OCI-M2 (cell line): ENCODE data around the gene IL4R.
"Not testable (repeated sequence)": the region's sequence is repeated elsewhere in the genome, so short reads cannot be mapped to it uniquely, and the experiment has no call there.

Experiments used
- DNase-seq: peaks from one replicate; lab custom pipeline; 2025; ENCODE audit not compliant: unreplicated experiment; lab: John Stamatoyannopoulos, UW

The IL4R gene

DNA sequence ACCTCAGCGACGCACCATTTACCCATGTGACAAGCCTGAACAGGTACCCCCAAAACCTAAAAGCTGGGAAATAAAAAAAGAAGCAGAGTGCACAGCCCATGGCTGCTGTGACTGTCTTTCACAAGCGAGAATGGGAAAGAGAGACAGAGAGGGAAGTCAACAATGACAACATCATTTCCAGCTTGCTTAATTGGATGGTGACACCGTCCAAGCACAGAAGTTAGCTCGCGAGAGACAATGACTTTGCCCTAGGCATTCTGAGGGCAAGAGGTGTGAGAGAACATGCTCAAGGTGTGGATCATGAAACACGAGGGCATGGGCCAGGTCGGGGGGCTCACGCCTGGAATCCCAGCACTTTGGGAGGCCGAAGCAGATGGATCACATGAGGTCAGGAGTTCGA lies 25.9 kb upstream of the IL4R start:
- no peak for DNase-seq

- not testable (repeated sequence) for DNase-seq
These were observed 25.5 kb upstream of the IL4R start for GRCh38 chr16:27288313-27288712.

DNA sequence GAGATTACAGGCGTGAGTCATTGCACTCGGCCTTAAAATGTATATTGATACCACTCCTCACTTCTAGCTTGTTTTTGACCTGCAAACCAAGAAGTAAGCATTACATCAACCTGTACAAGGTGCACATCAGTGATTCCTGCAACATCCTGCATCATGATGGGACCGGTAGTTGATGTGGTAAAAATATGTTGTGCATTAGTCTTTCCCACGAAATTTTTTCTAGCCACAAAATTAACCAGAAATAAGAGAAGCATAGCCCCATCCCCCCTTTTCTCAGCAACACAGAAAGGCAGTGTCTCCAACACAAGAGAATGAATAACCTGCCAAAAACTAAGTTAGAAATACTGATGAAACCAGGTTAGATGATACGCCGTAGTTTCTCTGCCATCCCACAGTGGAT lies 24.1 kb upstream of the IL4R start:
- DNase-seq = no peak

- DNase-seq = no peak
These were observed 23.2 kb upstream of the IL4R start for GRCh38 chr16:27290562-27290961.

GRCh38 chr16:27291106-27291505 lies 22.7 kb upstream of the IL4R start:
- no peak for DNase-seq

- no peak for DNase-seq
These were observed 22.0 kb upstream of the IL4R start for GRCh38 chr16:27291722-27292240.

DNA sequence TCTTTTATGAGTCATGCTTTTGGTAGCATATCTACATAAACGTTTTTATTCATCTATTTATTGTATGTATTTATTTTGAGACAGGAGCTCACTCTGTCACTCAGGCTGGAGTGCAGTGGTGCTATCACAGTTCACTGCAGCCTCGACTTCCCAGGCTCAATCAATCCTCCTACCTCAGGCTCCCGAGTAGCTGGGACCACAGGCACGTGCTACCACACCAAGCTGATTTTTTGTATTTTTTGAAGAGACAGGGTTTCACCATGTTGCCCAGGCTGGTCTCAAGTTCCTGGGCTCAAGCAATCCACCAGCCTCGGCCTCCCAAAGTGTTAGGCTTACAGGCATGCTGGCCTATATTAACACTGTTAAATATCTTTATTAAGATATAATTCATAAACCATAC lies 20.4 kb upstream of the IL4R start:
- DNase-seq = no peak

GRCh38 chr16:27298132-27298531 lies 15.6 kb upstream of the IL4R start:
- no peak for DNase-seq

GRCh38 chr16:27301236-27301861 lies 12.4 kb upstream of the IL4R start:
- DNase-seq = no peak

GRCh38 chr16:27302126-27302525 lies 11.6 kb upstream of the IL4R start:
- no peak for DNase-seq

DNA sequence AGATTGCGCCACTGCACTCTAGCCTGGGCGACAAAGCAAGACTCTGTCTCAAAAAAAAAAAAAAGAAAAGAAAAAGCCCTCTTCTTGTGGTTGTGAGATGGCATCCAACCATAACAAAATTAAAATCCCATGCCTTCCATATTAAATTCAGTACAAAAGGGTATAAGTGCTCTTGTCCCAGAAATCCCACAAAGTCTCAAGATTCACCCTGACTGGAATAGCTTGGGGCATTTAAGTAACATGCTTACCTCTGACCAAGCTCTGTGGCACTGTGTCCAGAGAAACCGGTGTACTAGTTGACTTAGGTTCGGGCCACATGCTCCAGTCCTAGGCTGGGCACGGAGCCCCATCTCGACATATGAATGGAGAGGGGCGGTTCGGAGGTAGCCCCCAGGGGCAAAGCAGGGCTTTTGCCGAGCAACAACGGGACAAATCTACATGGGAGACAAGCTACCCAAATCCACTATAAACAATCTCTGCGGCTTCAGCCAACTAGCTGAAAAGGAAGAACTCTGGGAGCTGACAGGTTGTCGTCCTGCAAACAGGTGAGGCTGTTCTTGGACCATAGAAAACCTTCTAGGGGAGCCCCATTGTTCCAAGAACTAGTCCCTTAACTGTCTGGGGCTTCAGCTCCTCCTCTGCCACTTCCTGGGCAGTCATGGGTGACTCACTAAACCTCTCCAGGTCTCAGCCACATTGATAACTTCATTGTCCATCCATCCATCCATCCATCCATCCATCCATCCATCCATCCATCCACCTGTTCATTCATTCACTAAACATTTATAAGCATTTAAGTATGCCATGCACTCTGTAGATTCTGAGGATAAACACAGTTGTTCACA lies 10.3 kb upstream of the IL4R start:
- DNase-seq = no peak

GRCh38 chr16:27304102-27304501 lies 9.7 kb upstream of the IL4R start:
- no peak for DNase-seq

DNA sequence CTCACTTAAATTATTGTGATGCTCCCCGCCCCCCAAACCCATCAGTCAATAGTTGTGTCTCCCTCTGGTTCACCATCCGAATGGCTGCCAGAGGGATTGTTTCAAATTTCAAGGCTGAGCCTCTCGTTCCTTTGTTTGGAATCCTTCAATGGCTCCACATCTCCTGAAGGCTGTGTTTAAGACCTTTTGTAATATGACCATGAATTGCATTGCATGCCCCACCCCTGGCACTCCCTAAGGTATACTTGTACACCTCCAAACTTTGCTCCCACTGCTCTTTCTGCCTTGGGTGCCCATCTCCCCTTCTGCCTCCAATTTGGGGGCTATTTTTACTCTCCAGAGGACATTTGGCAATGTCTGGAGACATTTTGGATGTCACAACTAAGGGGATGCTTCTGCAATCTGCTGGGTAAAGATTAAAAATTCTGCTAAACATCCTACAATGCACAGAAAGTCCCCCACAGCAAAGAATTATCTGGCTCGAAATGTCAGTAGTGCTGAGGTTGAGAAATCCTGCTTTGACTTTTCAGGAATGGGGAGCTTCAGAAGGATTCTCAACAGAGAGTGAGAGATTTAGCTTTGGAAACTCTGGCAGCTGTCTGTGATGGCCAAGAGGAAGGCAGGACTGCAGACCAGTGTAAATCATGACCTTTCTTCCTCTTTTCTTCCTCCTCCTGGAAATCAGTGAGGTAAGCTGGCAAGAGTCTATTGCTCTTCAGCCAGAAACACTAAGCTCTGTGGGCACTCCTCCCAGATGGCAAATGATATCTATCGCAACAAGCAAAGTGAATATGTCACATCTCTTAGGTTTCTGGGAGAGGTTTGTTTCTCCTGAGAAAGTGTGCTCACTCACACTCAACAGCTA lies 8.7 kb upstream of the IL4R start:
- no peak for DNase-seq

DNA sequence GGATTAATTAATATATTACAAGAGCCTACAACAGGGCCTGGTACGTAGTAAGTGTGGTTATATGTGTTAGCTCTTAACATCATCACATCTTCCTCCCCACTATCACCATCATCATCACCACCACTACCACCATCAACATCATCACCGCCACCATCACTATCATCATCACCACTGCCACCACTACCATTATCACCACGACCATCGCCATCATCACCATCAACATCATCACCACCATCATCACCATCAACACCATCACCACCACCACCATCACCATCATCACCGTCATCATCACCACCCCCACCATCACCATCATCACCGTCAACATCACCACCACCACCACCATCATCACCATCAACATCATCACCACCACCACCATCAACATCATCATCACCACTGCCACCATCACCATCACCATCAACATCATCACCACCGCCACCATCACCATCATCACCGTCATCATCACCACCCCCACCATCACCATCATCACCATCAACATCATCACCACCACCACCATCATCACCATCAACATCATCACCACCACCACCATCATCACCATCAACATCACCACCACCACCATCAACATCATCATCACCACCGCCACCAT lies 7.8 kb upstream of the IL4R start:
- no peak for DNase-seq

GRCh38 chr16:27308792-27309191 lies 5.0 kb upstream of the IL4R start:
- DNase-seq = no peak

GRCh38 chr16:27310576-27311447 lies 3.0 kb upstream of the IL4R start:
- no peak for DNase-seq

DNA sequence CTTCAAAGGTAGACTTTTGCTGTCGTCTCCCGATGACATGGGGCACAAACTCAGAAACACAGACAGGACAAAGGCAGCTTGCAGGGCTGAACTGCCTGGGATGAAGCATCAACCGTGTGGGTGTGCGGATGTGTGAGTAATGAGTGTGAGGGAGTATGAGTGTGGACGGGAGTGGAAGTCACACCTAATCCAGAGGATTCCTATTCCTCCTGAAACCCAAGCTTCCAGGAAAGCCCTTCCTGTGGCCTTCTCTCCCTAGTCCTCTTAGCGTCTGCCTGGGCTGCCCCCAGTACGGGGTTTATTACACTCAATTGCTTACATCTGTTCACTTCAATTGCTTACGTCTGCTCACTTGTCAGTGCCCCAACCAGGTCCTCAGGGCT lies 2.3 kb upstream of the IL4R start:
- no peak for DNase-seq

GRCh38 chr16:27311897-27312303 lies 1.9 kb upstream of the IL4R start:
- no peak for DNase-seq

GRCh38 chr16:27312580-27313421 lies 973 bp upstream of the IL4R start:
- no peak for DNase-seq
